Skeletal muscle tissue (tissue), 4 donors: Measurements from ENCODE around the gene MMP23B. TPM values are rescaled to one million over a fixed set of nuclear protein-coding genes. Genes with fewer than 3 reads are reported as not detected.

Source experiments
- H3K27ac ChIP-seq: one replicate; pipeline ENCODE4 v1.7.0; 2013; ENCODE audit warnings: mild to moderate bottlenecking, low read depth, low read length, inconsistent platforms
- H3K27me3 ChIP-seq, 3 donors: one replicate each; pipeline ENCODE4 v1.7.0; 2013; ENCODE audit warnings: low read length in 3 of 3; ENCODE audit not compliant: control insufficient read depth in 3 of 3, insufficient read depth in 3 of 3
- H3K36me3 ChIP-seq, 3 donors: one replicate each; pipeline ENCODE4 v1.7.0; 2013; ENCODE audit warnings: low read length in 3 of 3; ENCODE audit not compliant: control insufficient read depth in 3 of 3, insufficient read depth in 3 of 3
- H3K4me1 ChIP-seq, 3 donors: one replicate each; pipeline ENCODE4 v1.7.0; 2013; ENCODE audit warnings: low read length in 3 of 3, mild to moderate bottlenecking in 3 of 3; ENCODE audit not compliant: control insufficient read depth in 3 of 3, insufficient read depth in 3 of 3
- H3K4me3 ChIP-seq, 3 donors: one replicate each; pipeline ENCODE4 v1.7.0; 2013; ENCODE audit warnings: low read length in 3 of 3
- H3K9ac ChIP-seq, 3 donors: one replicate each; pipeline ENCODE4 v1.7.0; 2013; ENCODE audit warnings: low read length in 3 of 3, mild to moderate bottlenecking in 3 of 3, moderate library complexity in 2 of 3, low read depth in 1 of 3
- H3K9me3 ChIP-seq, 3 donors: one replicate each; pipeline ENCODE4 v1.7.0; 2013; ENCODE audit warnings: low read length in 3 of 3; ENCODE audit not compliant: control insufficient read depth in 3 of 3
- total RNA-seq: library from RNA; depleted of rRNA; stranded (reverse); fragments of >200 nt; gene quantifications from one replicate; pipeline ENCODE4 v1.2.3, GENCODE V29; 2014
- donor health status: Osteomylitis.

Gene MMP23B
- total RNA-seq, 1 donor from 2014 or later, result 17.2 TPM

DNA sequence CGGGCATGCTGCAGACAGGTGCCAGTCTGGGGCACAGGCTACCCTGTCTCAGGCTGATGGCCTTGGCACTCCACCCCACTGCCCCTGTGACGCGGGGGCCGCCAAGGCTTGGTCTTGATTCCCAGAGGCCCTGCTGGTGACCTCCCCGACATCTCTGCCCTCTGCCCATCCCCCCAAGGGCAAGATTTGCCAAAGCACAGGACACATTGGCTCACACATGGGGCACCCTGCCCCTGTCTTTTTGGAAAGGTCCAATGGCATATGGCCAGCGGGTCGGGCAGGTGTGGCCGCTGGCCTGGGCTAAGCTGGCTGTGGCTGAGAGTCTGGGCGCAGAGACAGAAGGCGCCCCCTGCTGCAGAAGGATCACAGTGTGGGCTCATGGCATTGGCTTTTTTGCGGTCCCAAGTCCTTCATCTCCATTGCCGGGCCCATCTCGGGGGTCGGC, 12.0 kb upstream of the MMP23B start:
- Histone ChIP-seq H3K4me1 (peaks cover 61 to 82% (median 78%) of the 10 kb centered on the region in 3 donors), H3K9ac (peak overlapping the region; percentile 50 to 85 (median 70)), H3K27me3 (no peaks in the 10 kb centered on the region), H3K4me3 (peak overlapping the region in 2 of 3 donors; percentile 56 to 60), H3K27ac (peak overlapping the region; percentile 90), H3K9me3 (no peaks in the 10 kb centered on the region), H3K36me3 (peaks cover 17 to 25% (median 21%) of the 10 kb centered on the region in 3 donors)

DNA sequence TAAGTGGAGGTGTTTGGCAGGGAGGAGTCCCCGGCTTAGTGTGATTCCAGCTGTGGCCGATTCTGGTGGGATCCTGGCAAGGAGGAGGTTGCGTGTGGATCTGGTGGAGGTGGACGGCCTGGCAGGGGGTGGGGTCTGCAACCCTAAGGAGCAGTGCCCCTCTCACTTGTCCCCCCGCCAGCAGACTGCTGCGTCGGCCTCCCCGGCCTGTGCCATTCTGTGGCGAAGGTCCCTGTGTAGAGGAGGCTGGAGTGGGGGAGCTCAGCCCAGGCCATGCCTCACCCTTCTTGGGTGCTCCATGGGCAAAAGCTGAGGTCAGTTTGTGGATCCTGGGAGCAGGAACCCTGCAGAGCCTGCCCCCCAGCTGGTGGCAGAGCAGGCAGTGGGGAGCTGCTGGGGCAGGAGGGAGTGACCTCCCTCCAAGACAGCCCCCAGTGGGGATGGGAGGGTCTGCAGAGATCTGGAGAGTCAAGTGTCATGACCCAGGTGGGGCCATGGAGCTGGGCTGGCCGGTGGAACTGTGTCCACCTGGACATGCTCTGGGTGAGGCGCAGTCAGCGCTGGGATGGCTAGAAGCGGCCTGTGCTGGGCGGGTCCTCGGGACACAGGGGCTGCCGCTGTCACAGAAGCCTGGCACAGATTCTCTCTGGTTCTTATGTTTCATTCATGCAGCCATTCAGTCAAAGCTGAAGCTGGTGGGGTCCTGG, 11.4 kb upstream of the MMP23B start:
- Histone ChIP-seq H3K4me1 (peaks cover 61 to 81% (median 78%) of the 10 kb centered on the region in 3 donors), H3K9me3 (no peaks in the 10 kb centered on the region), H3K4me3 (peak overlapping the region; percentile 7 to 60 (median 56)), H3K27me3 (no peaks in the 10 kb centered on the region), H3K9ac (peak overlapping the region; percentile 50 to 85 (median 63)), H3K27ac (peak overlapping the region; percentile 90), H3K36me3 (peaks cover 20 to 28% (median 28%) of the 10 kb centered on the region in 3 donors)

DNA sequence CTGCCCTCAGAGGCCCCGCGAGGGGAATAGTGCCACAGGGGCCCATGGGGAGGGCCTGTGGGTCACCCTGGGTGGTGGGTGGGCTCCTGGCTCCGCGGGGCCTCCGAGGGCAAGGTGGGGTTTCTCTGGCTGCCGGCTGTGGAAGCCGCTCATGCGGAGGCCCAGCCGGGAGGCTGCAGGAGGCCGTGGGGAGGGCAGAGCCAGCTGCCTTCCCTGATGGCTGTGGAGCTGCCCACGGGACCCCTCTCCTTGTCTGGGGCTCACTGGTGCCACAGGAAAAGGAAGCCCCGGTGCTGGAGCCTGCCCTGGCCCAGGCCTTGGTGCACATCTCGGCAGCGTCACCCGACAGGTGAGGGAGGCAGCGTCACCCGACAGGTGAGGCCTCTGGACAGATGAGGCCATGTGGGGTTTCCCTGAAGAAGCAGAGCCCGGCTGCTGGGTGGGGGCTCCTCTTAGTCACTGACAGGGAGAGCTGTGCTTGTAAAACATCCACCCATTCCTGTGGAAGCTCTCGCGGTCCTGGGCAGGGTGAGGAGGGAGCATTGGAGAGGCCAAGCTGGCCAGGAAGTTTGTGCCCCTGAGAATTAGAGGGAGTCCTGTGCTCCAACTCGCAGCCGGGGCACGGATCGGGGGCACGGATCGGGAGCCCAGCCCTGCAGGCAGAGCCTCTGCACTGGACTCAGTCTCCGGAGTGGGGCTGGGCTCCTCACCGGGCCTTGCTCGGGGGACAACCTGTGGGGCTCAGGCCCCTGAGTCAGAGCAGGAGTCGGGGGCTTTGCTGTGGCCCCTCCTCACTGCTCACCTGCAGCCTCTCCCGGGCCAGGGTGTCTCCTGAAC, 10.6 kb upstream of the MMP23B start:
- H3K27ac ChIP-seq, result peak overlapping the region; percentile 90
- H3K9me3 ChIP-seq, result no peaks in the 10 kb centered on the region
- peak overlapping the region in 1 of 3 donors; percentile 56 for H3K4me3 ChIP-seq
- H3K36me3 ChIP-seq, result peaks cover 20 to 30% (median 28%) of the 10 kb centered on the region in 3 donors
- H3K27me3 ChIP-seq, result no peaks in the 10 kb centered on the region
- H3K9ac ChIP-seq, result peak overlapping the region; percentile 50 to 85 (median 65)
- H3K4me1 ChIP-seq, result peaks cover 59 to 79% (median 77%) of the 10 kb centered on the region in 3 donors

DNA sequence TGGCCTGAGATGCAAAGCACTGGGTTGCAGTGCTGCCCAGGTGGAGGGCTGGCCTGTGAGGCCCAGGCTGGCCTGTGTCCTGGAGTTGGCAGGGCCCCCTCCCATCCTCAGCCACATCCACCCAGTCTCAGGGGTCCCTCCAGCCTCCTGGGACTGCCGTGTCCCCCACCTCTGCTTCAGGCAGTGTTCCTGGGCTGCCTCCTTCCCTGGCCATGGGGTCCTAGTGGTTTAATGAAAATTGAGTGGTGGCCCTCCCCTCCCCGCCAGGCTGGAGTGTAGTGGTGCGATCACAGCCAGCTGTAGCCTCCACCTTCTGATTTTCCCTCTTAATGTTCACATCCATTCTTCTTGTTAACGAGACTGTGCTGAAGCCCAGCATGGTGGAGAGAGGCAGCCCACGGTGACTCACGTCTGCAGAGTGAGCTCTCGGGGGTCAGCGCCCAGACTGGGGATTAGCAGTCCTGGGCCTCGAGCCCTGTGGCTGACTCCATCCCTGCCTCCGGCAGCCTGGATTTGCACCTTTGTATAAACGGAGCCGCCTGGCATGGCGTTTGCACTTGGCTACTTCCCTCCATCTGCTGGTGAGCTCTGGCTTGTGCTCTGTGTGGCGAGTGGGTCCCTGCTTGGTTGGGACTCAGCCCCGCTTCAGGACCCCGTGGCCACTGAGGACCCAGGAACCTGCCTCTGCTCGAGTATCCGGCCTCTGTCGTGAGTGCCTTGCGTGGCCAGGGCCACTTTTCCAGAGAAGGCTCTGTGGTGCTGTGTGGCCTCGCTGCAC, 9.8 kb upstream of the MMP23B start:
- Histone ChIP-seq H3K27ac (peak overlapping the region; percentile 90), H3K27me3 (no peaks in the 10 kb centered on the region), H3K4me1 (peaks cover 51 to 71% (median 69%) of the 10 kb centered on the region in 3 donors), H3K4me3 (peak overlapping the region in 2 of 3 donors; percentile 25 to 61), H3K9ac (peak overlapping the region; percentile 45 to 85 (median 65)), H3K9me3 (no peaks in the 10 kb centered on the region), H3K36me3 (peaks cover 24 to 33% (median 26%) of the 10 kb centered on the region in 3 donors)

DNA sequence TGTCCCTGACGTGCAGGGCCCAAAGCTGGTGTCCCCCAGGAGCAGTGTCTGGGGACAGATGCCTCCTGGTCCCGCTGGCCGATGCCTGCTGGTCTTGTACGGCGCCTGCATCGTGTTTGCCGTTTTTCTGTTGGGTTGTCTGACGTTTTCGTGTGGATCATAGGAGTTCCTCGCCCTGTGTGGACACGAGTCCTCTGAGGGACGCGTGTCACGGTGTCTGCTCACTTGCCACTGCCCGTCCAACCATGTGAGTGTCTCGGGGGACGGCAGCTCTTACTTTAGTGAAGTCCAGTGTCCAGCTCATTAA, 9.2 kb upstream of the MMP23B start:
- Histone ChIP-seq H3K36me3 (peaks cover 20 to 32% (median 27%) of the 10 kb centered on the region in 3 donors), H3K4me3 (peak overlapping the region in 2 of 3 donors; percentile 25 to 61), H3K27me3 (no peaks in the 10 kb centered on the region), H3K4me1 (peaks cover 46 to 65% (median 64%) of the 10 kb centered on the region in 3 donors), H3K9ac (peak overlapping the region in 2 of 3 donors; percentile 65 to 85), H3K9me3 (no peaks in the 10 kb centered on the region), H3K27ac (peak overlapping the region; percentile 90)

DNA sequence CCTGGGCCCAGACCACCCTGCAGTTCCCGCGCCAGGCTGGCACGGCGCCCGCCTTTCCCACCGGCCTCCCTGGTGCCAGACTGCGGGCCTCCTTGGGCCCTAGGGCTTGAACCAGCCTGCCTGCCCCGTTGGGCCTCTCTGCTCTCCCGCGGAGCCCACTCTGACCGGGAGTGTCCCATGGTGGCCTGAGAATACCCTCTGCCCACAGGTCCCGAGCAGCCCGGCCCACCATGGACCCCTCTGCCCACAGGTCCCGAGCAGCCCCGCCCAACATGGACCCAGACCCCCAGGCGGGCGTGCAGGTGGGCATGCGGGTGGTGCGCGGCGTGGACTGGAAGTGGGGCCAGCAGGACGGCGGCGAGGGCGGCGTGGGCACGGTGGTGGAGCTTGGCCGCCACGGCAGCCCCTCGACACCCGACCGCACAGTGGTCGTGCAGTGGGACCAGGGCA, 8.8 kb upstream of the MMP23B start:
- peaks cover 21 to 33% (median 28%) of the 10 kb centered on the region in 3 donors for H3K36me3 ChIP-seq
- peaks cover 41 to 61% (median 59%) of the 10 kb centered on the region in 3 donors for H3K4me1 ChIP-seq

DNA sequence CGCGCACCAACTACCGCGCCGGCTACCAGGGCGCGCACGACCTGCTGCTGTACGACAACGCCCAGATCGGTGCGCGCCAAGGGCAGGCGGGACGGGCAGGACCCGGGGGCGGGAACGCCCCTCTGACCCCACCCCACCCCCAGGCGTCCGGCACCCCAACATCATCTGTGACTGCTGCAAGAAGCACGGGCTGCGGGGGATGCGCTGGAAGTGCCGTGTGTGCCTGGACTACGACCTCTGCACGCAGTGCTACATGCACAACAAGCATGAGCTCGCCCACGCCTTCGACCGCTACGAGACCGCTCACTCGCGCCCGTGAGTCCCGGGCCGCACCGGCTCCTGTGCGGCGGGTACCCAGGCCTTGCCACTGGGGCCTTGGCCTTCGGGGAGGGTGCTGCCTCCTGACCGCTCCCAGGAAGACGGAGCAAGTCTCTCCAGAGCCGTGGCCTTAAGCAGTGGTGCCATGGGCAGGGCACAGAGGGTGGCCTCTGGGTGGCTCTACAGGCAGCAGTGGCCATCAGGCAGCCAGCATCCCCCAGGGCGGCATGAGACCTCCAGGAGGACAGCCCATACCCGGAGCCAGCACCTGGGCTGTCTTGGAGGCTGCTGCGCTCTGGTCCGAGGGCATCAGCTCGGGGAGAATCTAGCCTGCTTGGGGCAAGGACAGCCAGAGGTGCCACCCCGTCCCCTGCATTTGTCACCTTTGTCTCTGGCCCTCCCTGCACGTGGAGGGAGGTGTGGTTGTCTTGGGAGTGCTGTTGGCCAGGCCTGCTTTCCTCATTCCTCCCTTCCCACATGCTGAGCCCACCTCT, 8.1 kb upstream of the MMP23B start:
- H3K27ac ChIP-seq, result no peak overlapping the region

More for the DNA sequence above, 8.8 kb upstream of the MMP23B start:
- H3K9me3 ChIP-seq, result no peaks in the 10 kb centered on the region
- H3K9ac ChIP-seq, result peak overlapping the region in 2 of 3 donors; percentile 30 to 85
- peak overlapping the region; percentile 90 for H3K27ac ChIP-seq
- no peak overlapping the region for H3K4me3 ChIP-seq
- no peaks in the 10 kb centered on the region for H3K27me3 ChIP-seq

DNA sequence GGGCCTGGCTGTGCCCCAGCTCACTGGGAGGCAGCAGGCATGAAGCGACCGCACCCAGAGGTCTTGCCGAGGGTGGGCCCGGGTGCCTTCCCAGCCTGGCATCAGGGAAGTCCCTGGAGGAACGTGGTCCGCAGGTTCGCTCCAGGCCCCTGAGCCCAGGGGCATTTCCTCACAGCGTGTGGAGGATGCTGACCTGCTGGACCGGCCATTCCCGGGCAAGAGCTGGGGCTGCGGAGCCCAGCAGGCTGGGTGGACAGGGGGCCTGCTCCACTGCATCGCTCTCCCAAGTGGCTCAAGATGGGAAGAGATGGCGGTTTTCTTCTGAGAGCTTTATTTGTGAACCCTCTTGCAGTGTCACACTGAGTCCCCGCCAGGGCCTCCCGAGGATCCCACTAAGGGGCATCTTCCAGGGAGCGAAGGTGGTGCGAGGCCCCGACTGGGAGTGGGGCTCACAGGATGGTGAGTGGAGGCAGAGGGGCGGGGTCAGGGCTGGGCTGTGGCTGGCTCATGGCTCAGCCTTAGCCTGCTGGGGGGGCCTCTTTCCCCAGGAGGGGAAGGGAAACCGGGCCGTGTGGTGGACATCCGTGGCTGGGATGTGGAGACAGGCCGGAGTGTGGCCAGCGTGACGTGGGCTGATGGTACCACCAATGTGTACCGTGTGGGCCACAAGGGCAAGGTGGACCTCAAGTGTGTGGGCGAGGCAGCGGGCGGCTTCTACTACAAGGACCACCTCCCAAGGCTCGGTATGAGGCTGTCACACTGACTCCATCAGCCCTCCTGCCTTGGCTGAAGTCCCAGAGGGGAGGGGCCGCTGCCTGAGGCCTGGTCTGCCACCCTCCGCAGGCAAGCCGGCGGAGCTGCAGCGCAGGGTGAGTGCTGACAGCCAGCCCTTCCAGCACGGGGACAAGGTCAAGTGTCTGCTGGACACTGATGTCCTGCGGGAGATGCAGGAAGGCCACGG, 7.2 kb upstream of the MMP23B start:
- H3K4me1 ChIP-seq, result peaks cover 32 to 47% (median 47%) of the 10 kb centered on the region in 3 donors
- H3K9me3 ChIP-seq, result no peaks in the 10 kb centered on the region
- peaks cover 19 to 39% (median 34%) of the 10 kb centered on the region in 3 donors for H3K36me3 ChIP-seq
- H3K27me3 ChIP-seq, result no peaks in the 10 kb centered on the region
- H3K4me3 ChIP-seq, result no peak overlapping the region
- peak overlapping the region in 1 of 3 donors; percentile 16 for H3K9ac ChIP-seq
- H3K27ac ChIP-seq, result no peak overlapping the region

More for the DNA sequence above, 8.1 kb upstream of the MMP23B start:
- Histone ChIP-seq H3K27me3 (no peaks in the 10 kb centered on the region), H3K36me3 (peaks cover 19 to 37% (median 34%) of the 10 kb centered on the region in 3 donors), H3K4me1 (peaks cover 39 to 54% (median 53%) of the 10 kb centered on the region in 3 donors), H3K4me3 (no peak overlapping the region), H3K9ac (no peak overlapping the region), H3K9me3 (no peaks in the 10 kb centered on the region)
